HG03135 (cell line): ENCODE data around the gene TFB2M.
A peak's percentile ranks its signal among the peaks of the same experiment; 100 is the strongest.
"Not testable (repeated sequence)": the region's sequence is repeated elsewhere in the genome, so short reads cannot be mapped to it uniquely, and the experiment has no call there.

ENCODE experiments used
- ATAC-seq: cut with Tn5 transposase; IDR thresholded peaks from one replicate; pipeline ENCODE4 v1.9.1; 2021; ENCODE audit warnings: mild to moderate bottlenecking, moderate library complexity; ENCODE audit not compliant: unreplicated experiment

TFB2M gene

GRCh38 chr1:246566128-246566812 is at the start of gene TFB2M, which contains the start of gene CNST:
Gene TFB2M, minus strand, starts transcription at chr1:246566261. Its CDS starts 123 bp downstream, at chr1:246566138.
Gene CNST, plus strand, starts transcription at chr1:246566456. Its CDS starts 25,107 bp downstream, at chr1:246591563.
- peak; percentile 93 for ATAC-seq

GRCh38 chr1:246613096-246613758 is 47.2 kb upstream of the TFB2M start:
- no peak for ATAC-seq

GRCh38 chr1:246609632-246610031 is 43.6 kb upstream of the TFB2M start:
- ATAC-seq = no peak

GRCh38 chr1:246608616-246609376 is 42.7 kb upstream of the TFB2M start:
- ATAC-seq = peak; percentile 62

GRCh38 chr1:246607462-246607861 is 41.4 kb upstream of the TFB2M start:
- no peak for ATAC-seq

- not testable (repeated sequence) for ATAC-seq
These were observed 39.2 kb upstream of the TFB2M start for GRCh38 chr1:246605231-246605630.

- ATAC-seq = no peak
These were observed 36.1 kb upstream of the TFB2M start for GRCh38 chr1:246602194-246602593.

- ATAC-seq = no peak
These were observed 34.5 kb upstream of the TFB2M start for GRCh38 chr1:246600579-246600978.

- ATAC-seq = no peak
These were observed 33.3 kb upstream of the TFB2M start for GRCh38 chr1:246599315-246599714.

GRCh38 chr1:246597971-246598370 is 31.9 kb upstream of the TFB2M start:
- ATAC-seq = no peak

- ATAC-seq = no peak
These were observed 31.3 kb upstream of the TFB2M start for GRCh38 chr1:246597340-246597739.

GRCh38 chr1:246595146-246595545 is 29.1 kb upstream of the TFB2M start:
- no peak for ATAC-seq

GRCh38 chr1:246592695-246593094 is 26.6 kb upstream of the TFB2M start:
- ATAC-seq = no peak

- no peak for ATAC-seq
These were observed 25.9 kb upstream of the TFB2M start for GRCh38 chr1:246591958-246592357.

GRCh38 chr1:246591504-246591903 is 25.4 kb upstream of the TFB2M start:
- peak; percentile 88 for ATAC-seq

GRCh38 chr1:246591047-246591446 is 25.0 kb upstream of the TFB2M start:
- peak; percentile 32 for ATAC-seq

GRCh38 chr1:246589919-246590318 is 23.9 kb upstream of the TFB2M start:
- ATAC-seq = not testable (repeated sequence)

GRCh38 chr1:246588159-246588721 is 22.2 kb upstream of the TFB2M start:
- no peak for ATAC-seq

GRCh38 chr1:246587606-246588005 is 21.5 kb upstream of the TFB2M start:
- no peak for ATAC-seq

GRCh38 chr1:246587032-246587431 is 21.0 kb upstream of the TFB2M start:
- no peak for ATAC-seq

GRCh38 chr1:246583448-246584185 is 17.6 kb upstream of the TFB2M start:
- no peak for ATAC-seq
